ENCODE measurements around the gene SH3PXD2B.
"Not testable (repeated sequence)": the region's sequence is repeated elsewhere in the genome, so short reads cannot be mapped to it uniquely, and the experiment has no call there.

The SH3PXD2B gene

DNA sequence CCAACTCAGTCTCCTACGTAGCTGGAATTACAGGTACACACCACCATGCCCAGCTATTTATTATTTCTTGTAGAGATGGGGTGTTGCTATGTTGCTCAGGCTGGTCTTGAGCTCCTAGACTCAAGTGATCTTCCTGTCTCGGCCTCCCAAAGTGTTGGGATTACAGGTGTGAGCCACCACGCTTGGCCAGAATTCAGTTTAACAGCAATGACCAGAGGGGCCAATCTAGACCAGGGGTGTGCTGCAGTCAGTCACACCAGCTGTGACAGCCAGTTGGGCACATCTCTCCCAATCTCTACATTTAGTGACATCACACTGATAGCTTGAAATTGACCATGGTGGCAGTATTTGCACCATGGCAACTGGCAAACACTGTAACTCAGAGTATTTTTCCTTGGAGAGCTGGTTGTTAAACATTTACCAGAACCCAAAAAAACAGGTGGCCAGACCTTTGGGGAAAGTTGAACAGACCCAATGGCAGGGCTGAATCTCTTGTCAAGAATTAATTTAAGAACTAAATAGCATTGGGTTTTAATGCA is 103.0 kb downstream of the SH3PXD2B start:
- no peak for DNase-seq (ENCODE audit: extremely low spot score, insufficient read length, low read depth)
- no peak for FAIRE-seq

DNA sequence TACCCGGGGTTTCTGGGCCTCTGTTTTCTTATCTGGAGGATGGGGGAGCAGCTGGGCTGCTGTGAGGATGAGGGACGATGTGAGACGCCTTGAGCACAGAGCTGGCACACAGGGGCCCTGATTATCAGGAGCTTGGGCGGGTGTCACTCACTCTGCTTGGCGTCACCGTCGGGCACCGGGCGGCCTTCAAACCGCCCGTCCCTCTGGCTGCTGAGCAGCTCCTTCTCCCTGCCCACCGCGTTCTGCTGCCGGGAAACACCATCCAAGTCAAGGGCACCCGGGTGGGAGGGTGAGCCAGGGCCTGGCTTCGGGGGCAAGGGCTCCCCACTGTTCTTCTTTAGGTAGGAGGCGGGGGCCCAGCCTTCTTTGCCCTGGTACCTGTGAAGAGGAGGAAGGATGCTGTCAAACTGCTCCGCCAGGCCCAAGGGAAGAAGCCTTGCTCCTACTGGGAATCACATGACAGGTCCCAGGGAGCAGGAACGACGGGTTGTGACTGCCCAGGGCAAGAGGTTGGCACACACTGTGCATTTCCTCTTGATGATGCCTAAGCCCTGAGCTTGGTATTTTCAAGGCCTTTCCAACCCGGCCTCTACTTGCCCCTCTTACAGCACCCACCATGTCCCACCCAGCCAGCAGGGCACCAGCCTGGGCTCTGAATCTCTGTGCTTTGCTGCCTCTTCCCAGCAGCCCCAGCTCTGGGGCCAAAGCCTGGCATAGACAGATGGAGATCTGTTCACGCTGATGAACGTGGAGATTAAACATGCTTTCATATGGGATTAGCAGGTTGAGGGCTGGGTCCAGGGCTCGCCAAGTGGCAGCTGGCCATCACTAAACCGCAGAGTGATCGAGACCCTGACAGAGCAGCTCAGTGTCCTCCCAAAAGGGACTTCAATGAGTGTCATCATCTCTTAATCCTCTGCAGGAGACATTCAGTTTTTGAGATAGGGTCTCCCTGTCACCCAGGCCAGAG is 103.8 kb downstream of the SH3PXD2B start:
- no peak for FAIRE-seq
- DNase-seq (ENCODE audit: extremely low spot score, insufficient read length, low read depth) = no peak

DNA sequence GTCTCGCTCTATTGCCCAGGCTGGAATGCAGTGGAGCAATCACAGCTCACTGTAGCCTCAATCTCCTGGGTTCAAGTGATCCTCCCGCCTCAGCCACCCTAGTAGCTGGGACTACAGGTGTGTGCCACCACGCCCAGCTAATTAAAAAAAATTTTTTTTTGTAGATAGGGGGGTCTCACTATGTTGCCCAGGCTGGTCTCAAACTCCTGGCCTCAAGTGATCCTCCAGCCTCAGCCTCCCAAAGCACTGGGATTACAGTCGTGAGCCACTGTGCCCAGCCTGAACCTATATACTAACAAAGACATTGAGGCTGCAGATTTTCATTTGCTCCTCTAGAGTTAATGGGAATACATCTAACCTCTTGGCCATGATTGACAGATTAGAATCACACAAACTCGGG is 105.6 kb downstream of the SH3PXD2B start:
- FAIRE-seq; DNase-seq (ENCODE audit: extremely low spot score, insufficient read length, low read depth): not testable (repeated sequence)

DNA sequence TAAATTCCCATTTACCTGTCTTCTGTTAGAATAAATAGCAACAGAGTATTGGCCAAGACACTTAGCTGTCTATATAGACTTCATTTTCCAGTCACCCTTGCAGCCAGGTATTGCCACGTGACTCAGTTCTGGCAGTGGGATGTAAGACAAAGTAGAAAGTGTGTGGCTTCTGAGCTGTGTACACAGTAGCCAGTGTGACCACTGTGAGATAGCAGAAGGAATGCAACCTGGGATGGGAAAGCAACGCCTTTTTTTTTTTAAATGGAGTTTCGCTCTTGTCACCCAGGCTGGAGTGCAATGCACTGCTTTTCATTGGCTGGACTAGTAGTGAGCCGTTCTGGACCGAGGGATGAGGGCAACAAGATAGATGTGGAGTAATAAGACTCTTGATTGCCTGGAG is 106.2 kb downstream of the SH3PXD2B start:
- FAIRE-seq = no peak
- no peak for DNase-seq (ENCODE audit: extremely low spot score, insufficient read length, low read depth)

DNA sequence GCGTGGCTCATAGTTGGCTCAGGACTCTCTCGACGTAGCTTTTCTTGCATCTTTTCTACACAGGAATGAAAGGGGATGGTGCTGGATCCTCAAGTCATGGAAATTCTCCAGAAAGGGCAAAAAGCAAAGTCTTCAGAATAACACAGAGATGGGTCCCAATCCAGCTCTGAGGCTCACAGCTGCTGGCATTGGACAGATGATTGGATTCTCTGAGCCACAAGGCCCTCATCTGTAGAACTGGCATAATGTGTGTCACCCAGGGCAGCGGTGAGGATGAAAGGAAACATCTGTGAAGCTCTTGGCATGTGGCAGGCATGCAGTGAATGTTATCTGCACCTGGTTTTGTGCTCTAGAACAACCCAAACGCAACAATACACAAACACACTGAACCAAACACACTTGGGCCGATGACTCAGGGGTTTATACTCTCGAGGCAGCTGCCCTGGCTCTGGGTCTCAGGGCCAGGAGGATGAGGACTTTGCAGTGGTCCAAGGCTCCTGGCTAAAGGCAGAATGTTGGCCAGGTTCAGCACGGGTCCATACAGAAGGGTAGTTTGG is 106.8 kb downstream of the SH3PXD2B start:
- no peak for DNase-seq (ENCODE audit: extremely low spot score, insufficient read length, low read depth)
- no peak for FAIRE-seq

DNA sequence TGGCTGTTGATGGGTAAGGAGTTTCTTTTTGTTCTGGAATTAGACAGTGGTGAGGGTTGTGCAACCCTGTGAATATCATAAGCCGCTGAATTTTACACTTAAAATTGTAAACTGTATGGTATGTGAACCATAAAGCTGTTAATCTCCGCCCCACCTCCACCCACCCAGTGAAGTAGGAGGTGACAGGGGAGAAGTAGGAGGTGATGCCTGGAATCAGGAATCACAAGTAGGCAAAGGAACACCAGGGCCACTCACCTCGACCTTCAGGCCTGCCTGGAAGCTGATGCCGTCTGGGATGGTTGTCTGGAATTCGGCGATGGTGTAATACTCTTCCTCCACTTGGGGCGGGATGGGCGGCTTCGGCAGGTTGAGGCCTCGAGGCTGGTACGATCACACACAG is 108.4 kb downstream of the SH3PXD2B start:
- DNase-seq (ENCODE audit: extremely low spot score, insufficient read length, low read depth) (no peak), FAIRE-seq (no peak)

DNA sequence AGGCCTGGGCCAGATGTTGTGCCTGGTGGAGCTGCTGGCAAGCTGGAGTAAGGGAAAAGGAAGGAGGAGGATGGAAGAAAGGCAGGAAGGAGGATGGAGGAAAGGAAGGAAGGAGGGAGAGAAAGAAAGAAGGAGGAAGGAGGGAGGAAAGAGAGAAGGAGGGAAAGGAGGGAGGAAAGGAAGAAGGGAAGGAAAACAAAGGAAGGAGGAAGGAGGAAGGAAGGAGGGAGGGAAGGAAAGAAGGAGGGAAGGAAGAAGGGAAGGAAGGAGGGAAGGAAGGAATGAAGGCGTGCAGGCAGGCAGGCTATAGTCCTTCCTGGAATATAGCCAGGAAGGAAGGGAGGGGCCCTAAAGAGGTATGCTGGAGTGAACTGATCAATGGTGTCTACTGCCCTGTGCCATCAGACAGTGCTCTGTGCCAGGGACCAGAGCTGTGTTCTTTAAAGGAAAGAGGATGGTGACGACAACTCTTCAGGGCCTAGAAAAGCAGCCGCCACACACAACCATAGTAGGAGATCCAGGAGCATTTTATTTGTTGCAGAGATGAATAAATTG is 109.4 kb downstream of the SH3PXD2B start:
- no peak for FAIRE-seq
- DNase-seq (ENCODE audit: extremely low spot score, insufficient read length, low read depth) = no peak

DNA sequence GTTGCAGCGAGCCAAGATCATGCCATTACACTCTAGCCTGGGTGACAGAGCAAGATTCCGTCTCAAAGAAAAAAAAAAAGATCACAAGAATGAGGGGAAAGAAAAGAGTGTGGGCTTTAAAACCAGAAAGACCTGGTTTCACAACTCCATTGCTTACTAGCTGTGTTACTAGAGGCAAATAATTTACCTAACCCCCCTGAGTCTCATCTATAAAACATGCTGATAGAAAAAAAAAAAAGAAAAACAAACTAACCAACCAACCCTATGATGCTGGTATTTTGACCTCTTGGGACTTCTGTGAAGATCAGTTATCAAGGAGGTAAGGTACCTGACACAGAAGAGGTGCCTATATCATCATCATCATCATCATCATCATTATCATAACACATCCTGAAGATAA is 110.6 kb downstream of the SH3PXD2B start:
- FAIRE-seq (no peak), DNase-seq (ENCODE audit: extremely low spot score, insufficient read length, low read depth) (no peak)

DNA sequence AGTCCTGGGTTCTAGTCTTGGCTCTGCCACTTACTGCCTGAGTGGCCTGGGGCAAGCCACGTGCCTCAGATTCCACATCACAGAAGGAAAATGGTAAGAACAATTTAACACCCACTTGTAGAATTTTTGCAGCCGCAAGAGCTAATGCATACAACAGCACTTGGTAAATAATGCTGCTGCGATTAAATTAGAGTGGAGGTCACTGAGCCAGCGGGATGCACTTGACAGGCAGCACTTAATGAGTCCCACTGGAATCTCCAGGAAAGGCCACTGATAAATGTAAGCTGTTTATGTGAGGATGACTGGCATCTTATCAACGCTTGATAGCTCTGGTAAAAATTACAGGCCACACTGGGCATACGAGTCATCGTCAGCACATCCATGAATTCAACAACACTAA is 111.4 kb downstream of the SH3PXD2B start:
- FAIRE-seq (no peak), DNase-seq (ENCODE audit: extremely low spot score, insufficient read length, low read depth) (no peak)

DNA sequence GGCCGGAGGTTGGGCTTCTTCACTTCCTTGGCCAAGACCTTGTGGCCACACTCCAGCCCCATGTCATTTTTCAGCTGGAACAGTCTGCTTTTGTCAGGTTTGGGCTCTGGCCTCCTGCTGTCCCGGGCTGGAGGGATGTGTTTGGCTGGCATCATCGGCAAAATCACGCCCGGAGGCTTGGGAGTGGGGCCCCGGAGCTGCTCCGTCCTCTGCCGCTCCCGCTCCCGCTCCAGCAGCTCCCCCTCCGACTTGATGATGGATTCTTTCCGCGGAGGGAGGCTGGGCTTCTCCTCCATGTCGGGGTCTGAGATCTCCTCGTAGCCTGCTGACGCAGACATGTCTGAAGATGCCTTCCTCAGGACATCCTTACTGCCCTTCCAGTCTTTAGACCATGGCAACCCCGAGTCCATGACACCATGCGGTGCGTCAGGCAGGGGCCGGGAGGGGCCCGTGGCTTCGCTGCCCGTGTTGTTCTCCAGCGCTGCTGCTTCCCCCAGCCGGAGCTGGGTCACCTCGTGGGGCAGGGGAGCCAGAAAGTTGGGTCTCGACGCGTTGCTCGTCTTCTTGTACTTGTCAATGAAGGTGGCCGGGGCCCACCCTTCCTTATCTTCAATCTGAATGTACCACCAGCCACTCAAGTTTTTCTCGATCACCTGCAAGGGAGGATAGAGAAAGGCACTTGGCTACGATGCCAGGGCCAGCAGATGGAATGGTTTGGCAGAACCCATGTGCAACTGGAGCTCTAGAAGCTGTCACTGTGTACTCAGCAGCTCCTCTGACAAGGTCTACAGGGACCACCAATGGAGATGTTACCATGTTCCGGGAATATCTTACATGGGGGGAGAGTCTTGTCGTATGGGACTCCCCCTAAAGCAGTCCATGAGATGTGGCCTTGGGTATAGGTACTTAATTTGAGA is 114.8 kb downstream of the SH3PXD2B start:
- DNase-seq (ENCODE audit: extremely low spot score, insufficient read length, low read depth) (no peak), FAIRE-seq (no peak)

DNA sequence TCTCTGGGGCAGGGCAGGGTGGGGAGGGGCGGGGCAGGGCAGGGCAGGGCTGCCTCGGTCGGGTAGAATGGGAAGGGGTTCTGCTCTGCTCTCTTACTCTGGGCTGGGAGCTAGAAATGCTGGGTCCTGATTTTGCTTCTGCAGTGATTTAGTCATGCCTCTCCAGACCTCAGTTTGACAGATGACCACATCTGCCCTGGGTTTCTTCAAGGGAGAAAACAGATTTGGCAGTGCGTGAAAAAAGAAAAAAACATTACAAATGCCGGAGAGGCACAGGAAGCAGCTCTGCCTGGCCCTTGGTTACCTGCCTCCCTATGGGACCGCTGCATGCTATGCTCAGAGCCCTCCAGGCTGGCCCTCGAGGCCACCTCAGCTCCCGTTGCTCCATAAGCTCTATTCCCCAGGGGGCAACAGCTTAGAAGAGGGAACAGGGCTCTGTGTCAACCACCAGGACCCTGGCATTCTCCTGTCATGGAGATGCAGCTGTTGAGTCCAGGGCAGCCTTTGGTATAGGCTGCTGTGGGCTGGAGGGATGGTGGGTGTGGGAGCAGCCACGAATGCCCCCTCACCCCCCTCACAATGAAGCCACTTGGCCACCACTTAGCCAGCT is 117.5 kb downstream of the SH3PXD2B start:
- FAIRE-seq (no peak), DNase-seq (ENCODE audit: extremely low spot score, insufficient read length, low read depth) (no peak)

DNA sequence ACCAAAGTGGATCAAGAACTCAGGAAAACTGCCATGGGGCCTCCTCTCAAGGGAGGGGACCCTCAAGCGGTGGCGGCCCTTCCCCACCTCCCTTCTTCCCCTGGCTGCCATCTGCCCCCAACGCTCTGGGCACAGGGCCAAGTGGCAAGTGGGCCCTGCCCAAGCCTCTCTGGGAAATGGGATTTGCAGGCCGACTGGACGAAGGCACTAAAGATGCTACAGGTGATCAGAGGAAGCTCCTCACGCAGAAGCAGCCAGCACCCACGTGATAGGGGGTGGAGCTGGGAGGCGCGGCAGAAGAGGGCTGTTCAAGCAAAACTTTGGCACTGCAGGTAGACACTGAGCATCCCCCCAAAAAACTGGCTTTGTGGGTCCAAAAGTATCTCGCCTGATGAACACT is 118.1 kb downstream of the SH3PXD2B start:
- FAIRE-seq (no peak), DNase-seq (ENCODE audit: extremely low spot score, insufficient read length, low read depth) (no peak)

DNA sequence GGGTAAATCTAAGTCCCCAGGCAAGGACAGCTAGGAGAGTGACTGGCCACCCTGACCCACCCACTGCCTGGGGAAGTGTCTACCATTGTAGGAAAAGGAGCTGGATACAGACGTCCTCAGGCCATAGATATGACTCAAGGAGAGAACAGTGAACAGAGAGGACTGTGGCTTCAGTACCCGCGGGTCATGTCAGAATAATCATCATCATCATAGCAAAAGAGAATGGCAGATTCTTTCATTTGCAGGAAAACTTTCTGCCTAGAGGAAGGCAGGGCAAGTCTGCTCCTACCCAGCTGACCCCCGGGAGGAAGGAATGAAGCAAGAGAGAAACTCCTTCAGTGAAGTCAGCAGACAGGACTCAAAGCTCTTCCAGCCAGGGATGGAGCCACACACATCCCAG is 118.6 kb downstream of the SH3PXD2B start:
- no peak for DNase-seq (ENCODE audit: extremely low spot score, insufficient read length, low read depth)
- FAIRE-seq = no peak

DNA sequence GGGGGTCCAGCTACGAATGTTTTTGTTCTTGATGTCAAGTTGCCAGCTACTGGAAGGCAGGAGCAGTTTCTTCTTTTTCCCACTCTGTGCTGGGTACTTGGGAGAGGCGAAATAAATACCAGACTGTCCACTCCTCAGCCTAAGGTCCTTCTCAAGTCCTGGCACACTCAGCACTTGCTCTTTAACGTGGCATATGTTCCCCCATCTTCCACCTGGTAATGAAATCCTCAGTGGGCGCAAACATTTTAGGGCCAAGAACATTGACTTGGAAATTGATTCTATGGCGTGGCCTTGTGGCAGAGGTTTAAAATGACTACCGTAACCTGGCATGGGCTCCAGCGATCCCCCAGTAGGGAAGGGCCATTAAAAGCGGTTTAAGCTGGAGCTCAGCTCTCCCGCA is 119.7 kb downstream of the SH3PXD2B start:
- FAIRE-seq (no peak), DNase-seq (ENCODE audit: extremely low spot score, insufficient read length, low read depth) (no peak)

DNA sequence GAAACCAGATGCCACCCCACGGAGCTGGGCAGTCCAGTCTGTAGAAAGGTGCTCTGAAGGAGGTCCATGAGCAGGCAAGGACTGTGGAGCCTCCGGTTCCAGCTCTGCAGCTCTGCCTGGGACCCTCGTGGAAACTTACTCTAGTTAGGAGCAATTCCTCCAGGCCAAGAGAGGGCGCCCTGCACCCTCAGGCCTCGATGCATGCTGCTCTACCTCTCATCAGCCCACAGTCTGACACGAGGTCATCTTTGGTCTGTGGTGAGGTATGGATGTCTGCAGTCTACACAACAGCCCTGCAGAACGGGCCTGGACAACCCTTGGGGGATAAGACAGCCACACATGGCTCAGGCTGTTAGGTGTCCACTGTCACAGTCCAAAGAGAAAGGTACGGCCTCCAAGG is 120.1 kb downstream of the SH3PXD2B start:
- FAIRE-seq = no peak
- DNase-seq (ENCODE audit: extremely low spot score, insufficient read length, low read depth) = no peak

DNA sequence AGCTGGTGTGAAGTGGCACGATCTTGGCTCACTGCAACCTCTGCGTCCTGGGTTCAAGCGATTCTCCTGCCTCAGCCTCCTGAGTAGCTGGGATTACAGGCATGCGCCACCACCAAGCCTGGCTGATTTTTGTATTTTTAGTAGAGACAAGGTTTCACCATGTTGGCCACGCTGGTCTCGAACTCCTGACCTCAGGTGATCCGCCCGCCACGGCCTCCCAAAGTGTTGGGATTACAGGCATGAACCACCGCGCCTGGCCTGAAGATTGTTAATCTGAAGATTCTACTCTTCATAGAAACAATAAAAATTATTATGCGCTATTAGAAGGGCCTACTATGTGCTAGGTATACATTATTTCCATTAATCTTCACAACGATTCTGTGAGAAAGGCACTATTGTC is 127.4 kb downstream of the SH3PXD2B start:
- FAIRE-seq; DNase-seq (ENCODE audit: extremely low spot score, insufficient read length, low read depth): not testable (repeated sequence)

DNA sequence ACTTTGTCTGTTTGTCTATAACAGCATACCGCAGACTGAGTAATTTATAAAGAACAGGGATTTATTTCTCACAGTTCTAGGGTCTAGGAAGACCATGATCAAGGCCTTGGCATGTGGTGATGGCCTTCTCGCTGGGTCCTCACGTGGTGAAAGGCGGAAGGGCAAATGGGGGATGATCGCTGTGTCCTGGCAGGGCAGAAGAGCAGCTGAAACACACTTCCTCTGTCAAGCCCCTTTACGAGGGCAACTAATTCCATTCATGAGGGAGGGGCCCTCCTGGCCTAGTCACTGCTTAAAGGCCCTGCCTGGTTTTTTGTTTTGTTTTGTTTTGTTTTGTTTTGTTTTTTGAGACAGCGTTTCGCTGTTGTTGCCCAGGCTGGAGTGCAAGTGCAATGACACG is 128.9 kb downstream of the SH3PXD2B start:
- DNase-seq (ENCODE audit: extremely low spot score, insufficient read length, low read depth) (no peak), FAIRE-seq (no peak)

DNA sequence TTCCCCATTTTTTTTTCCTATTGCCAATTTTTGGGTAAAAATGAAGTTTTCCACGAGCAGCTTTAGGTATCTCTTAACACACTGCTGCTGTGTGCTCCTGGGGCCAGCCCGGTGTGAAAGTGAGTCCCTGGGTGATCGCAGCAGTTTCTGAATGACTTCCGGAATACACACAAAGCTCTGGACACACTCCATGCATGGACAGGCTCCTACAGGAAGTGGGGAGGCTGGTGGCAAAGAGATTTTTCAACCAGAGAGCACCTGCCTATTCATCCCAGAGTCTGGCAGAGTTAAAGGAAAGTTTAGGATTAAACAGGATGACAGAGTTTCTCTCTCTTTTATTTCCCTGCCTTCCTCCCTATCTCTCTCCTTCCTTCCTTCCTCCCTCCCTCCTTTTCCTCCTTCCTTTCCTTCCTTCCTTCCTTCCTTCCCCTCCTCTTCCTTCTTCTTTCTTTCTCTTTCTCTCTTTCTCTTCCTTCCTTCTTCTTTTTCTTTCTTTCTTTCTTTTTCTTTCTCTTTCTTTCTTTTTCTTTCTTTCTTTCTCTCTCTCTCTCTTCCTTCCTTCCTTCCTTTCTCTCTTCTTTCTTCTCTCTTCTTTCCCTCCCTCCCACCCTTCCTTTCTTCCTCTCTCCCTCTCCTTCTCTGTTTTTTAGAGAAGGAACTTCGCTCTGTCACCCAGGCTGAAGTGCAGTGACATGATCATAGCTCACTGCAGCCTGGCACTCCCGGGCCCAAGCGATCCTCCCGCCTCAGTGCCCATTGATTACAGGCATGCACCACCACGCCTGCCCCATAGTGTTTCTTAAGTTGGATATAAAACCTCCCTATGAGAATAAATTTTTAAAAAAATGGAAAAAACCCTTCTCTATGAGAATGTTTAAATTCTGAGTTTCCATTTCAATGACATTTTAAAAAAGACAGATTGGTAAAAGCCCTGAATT is 132.0 kb downstream of the SH3PXD2B start:
- no peak for DNase-seq (ENCODE audit: extremely low spot score, insufficient read length, low read depth)

DNA sequence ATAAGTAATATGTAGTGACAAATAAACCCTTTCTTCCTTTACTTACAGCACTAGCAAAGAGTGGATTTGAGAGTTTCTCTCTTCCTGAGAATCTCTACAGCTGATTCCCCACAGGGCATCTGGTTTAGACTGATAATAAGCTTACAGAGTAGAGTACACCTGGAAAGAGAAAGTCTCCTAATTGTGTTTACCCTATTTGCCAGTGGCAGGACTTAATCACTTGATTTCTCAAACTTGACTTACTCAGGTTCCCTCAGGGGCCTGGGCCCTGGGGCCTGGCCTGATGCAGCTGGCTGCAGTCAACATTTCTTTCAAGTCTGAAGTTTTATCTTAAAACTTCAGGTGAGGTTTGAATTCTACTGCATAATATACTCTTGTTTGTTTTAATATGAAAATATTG is 132.7 kb downstream of the SH3PXD2B start:
- no peak for DNase-seq (ENCODE audit: extremely low spot score, insufficient read length, low read depth)
- no peak for FAIRE-seq

More for the DNA sequence above, 132.0 kb downstream of the SH3PXD2B start:
- peak; percentile 39 for FAIRE-seq

Data from GM18507 (cell line).